ENCODE results near the gene DDX4. TPM values are rescaled to one million over a fixed set of nuclear protein-coding genes. Genes with fewer than 3 reads are reported as not detected.

The DDX4 gene
- total RNA-seq, 1 donor from 2014 or later, result not detected

GRCh38 chr5:55699041-55699688 is 38.7 kb upstream of the DDX4 start:
- DNase-seq (no peak), ATAC-seq (no peak)
- Histone ChIP-seq H3K36me3 (peaks cover 11% of the 10 kb centered on the region), H3K27ac (no peak overlapping the region), H3K9me3 (no peaks in the 10 kb centered on the region), H3K4me3 (no peak overlapping the region), H3K27me3 (no peaks in the 10 kb centered on the region), H3K4me1 (no peaks in the 10 kb centered on the region)
- intact Hi-C loops (cut with DNase I), result no loop called here
- TF ChIP-seq CTCF (IDR thresholded peaks at IDR 0.05), result no peak

GRCh38 chr5:55700745-55701144 is 37.1 kb upstream of the DDX4 start:
- no peak overlapping the region for H3K27ac ChIP-seq
- intact Hi-C loops (cut with DNase I), result no loop called here

GRCh38 chr5:55701462-55702103 is 36.3 kb upstream of the DDX4 start:
- no peaks in the 10 kb centered on the region for H3K4me1 ChIP-seq
- DNase-seq (no peak), ATAC-seq (no peak)
- no peak for TF ChIP-seq CTCF (IDR thresholded peaks at IDR 0.05)
- no peaks in the 10 kb centered on the region for H3K9me3 ChIP-seq
- intact Hi-C loops (cut with DNase I), result no loop called here
- peaks cover 11% of the 10 kb centered on the region for H3K36me3 ChIP-seq
- H3K27ac ChIP-seq, result no peak overlapping the region
- no peaks in the 10 kb centered on the region for H3K27me3 ChIP-seq
- H3K4me3 ChIP-seq, result no peak overlapping the region

More at GRCh38 chr5:55700745-55701144, 37.1 kb upstream of the DDX4 start:
- no peaks in the 10 kb centered on the region for H3K4me1 ChIP-seq
- no peak for TF ChIP-seq CTCF (IDR thresholded peaks at IDR 0.05)
- no peak for DNase-seq
- no peaks in the 10 kb centered on the region for H3K27me3 ChIP-seq
- no peaks in the 10 kb centered on the region for H3K9me3 ChIP-seq
- ATAC-seq, result no peak
- H3K36me3 ChIP-seq, result peaks cover 11% of the 10 kb centered on the region
- H3K4me3 ChIP-seq, result no peak overlapping the region

GRCh38 chr5:55702598-55703345 is 35.1 kb upstream of the DDX4 start:
- H3K4me1 ChIP-seq, result no peaks in the 10 kb centered on the region
- ATAC-seq, result no peak
- no peaks in the 10 kb centered on the region for H3K27me3 ChIP-seq
- no peak overlapping the region for H3K4me3 ChIP-seq
- H3K9me3 ChIP-seq, result no peaks in the 10 kb centered on the region
- no peak for TF ChIP-seq CTCF (IDR thresholded peaks at IDR 0.05)
- H3K27ac ChIP-seq, result no peak overlapping the region
- intact Hi-C loops (cut with DNase I), result no loop called here
- peaks cover 14% of the 10 kb centered on the region for H3K36me3 ChIP-seq
- DNase-seq, result no peak

GRCh38 chr5:55706230-55706629 is 31.6 kb upstream of the DDX4 start:
- Histone ChIP-seq H3K36me3 (peaks cover 21% of the 10 kb centered on the region), H3K4me1 (peaks cover 2% of the 10 kb centered on the region), H3K27me3 (no peaks in the 10 kb centered on the region), H3K27ac (no peak overlapping the region), H3K9me3 (no peaks in the 10 kb centered on the region), H3K4me3 (no peak overlapping the region)
- DNase-seq (no peak), ATAC-seq (no peak)
- TF ChIP-seq CTCF (IDR thresholded peaks at IDR 0.05), result no peak
- intact Hi-C loops (cut with DNase I), result no loop called here

Data from upper lobe of right lung (tissue), 1 donor.